ENCODE results near the gene GLOD5.
A peak's percentile ranks its signal among the peaks of the same experiment; 100 is the strongest.
"Not testable (repeated sequence)": the region's sequence is repeated elsewhere in the genome, so short reads cannot be mapped to it uniquely, and the experiment has no call there.

Gene GLOD5

DNA sequence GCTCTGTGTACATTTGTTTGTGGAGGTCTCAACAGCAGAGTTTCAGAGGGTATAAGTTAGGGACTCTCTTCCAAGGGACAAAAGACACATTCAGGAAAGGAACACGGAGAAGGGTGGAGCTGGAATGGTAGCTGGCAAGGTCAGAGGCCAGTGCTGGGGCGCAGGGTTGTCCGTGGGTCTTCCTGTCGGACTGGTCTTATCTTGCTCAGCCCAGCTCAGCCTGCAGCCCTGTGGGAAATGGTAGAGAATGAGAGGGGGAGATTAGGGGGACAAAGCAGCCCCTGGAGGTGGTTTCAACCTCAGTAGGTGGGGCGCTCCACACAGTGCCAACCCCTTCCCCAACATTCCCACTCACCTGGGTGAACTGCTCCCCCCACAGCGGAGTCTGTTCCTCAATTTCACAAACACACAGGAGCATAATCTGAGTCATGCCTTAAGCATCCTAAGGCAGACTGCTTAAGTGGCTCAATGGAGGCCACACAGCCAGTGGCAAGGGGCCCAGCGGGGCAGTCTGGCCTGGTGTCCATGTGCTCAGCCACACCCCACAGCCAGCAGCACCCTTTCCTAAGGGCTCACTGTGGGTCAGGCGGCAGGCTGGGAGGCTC is 33.5 kb downstream of the GLOD5 start:
- no peak for DNase-seq

DNA sequence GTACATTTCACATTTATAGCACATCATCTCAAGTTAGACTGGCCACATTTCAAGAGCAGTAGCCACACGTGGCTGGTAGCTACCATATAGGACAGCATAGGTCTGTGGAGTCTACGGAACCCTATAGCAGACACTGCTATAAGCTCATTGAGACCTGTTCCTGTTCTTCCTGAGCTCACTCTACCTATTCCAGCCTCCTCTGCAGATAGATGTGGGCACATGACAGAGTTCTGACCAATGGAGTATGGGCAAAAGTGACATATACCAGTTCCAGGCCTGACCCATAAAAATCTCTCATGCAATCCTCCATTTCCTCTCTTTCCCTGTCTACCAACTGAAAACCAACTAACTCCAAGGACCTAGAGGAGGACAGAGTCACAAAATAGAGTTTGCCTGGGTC is 36.8 kb downstream of the GLOD5 start:
- no peak for DNase-seq

DNA sequence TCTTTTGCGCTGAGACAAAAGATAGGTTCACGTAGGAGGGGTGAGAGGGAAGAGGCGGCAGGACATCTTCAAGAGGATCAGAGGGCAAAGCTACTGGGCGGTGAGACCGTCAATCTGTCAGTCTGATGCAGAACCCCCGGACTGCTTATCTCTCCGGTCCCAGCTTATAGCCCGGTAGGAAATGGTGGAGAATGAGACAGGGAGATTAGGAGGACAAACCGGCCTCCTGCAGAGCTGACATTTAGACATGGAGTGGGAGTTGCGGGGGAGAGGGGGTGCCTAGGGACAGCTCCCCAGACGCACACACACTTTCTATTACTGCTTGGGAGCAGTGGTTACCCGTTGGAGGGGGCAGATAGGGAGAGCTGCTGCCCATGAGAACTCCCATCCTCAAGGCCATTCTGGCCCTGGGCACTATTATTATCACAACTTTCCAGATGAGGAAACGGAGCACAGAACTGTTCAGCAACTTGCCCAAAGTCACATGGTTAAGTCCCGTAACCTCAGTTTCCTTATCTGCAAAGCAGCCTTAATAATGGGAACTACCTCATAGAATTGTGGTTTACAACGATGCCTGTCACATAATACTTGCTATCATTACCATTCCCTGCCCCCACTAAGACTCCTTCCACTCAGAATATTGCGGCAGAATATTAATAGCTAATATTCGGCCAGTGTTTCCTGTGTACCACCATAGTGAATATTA is 39.2 kb downstream of the GLOD5 start:
- DNase-seq = peak in 1 of 2 experiments; percentile 3

DNA sequence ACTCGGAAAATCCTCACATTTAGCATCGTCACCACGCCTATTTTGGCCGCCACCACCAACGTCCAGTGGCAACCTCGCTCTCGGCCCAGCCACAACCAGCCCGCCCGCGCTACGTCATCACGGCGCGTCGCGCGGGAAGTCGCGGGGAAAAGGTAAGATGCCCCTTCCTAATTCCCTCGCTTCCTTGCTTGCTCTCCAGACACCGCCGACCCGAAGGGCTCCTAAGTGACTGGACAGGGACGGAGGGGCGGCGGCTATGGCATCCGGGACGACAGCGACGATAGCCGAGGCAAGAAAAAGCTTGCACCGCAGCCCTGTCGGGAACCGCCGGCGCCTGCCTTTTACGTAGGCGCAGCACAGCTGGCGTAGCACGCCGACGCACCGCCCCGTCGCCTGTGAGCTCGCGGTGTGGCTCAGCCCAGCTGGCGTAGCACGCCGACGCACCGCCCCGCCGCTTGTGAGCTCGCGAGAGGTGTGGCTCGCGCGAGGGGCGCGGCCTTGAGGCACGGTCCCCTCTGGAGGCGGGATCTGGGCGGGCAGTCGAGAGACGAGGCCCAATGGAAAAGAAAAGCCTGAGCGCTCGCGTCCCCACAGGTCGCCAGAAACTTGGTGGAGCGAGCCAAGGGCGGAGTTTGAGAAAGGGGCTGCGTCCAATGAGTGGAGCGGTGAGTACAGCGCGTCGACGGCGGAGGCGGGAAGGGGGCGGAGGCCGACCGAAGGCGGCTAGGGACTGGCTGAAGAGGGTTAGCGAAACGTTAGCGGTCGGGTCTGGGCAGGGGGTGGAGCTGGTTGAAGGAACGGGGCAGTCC is 39.9 kb downstream of the GLOD5 start, which contains the start of gene HDAC6:
Gene HDAC6, plus strand, starts transcription at position 788 of the 809 bp plus-strand sequence. CDS start 626 bp downstream, outside the sequence.
- DNase-seq = peak; percentile 90 to 94

DNA sequence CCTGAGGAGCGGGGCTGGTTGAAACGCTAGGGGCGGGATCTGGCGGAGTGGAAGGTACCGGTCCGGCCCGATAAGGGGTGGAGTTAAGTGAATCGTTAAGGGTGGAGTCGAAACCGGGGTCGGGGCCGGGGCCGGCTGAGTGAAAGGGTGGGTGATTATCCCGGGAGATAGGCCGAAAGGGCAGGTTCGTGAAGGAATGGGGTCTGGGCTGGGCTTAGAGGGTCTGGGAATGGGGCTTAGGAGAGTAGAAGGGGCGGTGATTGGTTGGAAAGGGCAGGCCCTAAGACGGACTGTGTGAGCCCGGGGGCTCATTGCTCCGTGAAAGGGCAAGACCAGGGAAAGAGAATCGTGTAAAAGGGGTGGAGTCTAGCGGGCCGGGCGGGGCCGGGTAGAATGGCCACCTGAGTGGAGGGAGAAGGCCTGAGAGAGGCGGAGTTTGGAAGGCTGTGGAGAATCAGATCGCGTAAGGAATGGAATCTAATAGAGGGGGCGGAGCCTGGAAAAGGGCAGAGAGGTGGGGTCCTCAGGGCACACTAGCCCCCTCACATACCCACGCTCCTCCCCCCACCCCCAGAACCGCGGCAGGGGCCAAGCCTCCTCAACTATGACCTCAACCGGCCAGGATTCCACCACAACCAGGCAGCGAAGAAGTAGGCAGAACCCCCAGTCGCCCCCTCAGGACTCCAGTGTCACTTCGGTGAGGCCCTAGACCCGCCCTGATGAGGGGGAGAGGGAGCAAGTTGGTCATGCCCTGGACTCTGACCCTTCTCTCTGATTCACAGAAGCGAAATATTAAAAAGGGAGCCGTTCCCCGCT is 40.8 kb downstream of the GLOD5 start:
- peak; percentile 81 to 85 for DNase-seq

DNA sequence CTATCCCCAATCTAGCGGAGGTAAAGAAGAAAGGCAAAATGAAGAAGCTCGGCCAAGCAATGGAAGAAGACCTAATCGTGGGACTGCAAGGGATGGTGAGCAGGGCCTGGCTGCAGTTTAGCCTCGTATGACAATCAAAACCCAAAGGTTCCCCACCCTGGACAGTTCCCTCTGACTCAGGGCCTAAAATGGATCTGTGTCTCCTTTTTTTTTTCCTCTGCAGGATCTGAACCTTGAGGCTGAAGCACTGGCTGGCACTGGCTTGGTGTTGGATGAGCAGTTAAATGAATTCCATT is 41.3 kb downstream of the GLOD5 start:
- DNase-seq = no peak

DNA sequence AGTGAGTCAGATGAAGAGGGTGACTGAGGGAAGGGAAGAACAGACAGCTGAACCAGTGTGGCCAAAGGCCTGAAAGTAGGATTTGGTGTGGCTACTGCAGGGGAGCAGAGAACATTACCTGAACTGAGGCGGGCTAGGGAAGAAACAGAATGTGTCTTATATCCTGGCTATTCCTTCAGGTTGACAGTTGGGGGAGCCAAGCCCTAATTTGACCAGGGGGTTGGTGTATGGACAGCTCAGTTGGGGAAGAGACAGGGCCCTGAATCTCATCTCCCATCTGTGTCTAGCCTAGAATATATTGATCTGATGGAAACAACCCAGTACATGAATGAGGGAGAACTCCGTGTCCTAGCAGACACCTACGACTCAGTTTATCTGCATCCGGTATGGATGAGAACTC is 44.5 kb downstream of the GLOD5 start:
- no peak for DNase-seq

DNA sequence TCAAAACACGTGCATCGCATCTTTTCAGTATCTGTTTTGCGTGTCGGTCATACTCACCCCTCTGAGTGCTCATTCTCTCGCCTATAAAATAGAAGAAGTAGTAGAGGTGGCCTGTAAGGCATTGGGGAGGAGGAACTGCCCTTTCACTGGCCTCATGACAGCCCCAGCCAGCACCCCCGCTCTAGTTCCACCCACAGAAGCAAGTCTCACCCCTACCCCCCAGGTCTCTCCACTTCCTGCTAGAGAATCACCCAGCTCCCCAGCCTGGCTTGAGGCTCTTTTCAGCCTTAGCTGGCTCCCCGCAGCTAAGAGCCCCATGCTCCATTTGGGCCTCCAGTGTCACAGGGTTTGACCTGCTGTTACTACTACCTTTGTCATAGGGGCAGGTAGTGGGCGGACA is 52.1 kb downstream of the GLOD5 start:
- DNase-seq = no peak

DNA sequence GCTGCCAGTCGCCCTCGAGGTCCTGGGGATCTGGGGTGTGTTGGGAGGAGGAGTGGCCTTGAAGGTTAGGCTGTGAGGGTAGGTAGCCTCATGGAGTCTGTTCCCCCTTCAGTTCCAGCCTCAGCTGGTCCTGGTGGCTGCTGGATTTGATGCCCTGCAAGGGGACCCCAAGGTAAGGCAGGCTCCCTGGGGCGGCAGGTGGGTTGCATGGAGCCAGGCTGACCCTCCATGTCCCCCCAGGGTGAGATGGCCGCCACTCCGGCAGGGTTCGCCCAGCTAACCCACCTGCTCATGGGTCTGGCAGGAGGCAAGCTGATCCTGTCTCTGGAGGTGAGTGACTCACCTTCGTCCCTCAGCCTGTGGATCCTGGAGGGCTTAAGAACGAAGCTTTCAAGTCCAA is 53.2 kb downstream of the GLOD5 start:
- DNase-seq = no peak

DNA sequence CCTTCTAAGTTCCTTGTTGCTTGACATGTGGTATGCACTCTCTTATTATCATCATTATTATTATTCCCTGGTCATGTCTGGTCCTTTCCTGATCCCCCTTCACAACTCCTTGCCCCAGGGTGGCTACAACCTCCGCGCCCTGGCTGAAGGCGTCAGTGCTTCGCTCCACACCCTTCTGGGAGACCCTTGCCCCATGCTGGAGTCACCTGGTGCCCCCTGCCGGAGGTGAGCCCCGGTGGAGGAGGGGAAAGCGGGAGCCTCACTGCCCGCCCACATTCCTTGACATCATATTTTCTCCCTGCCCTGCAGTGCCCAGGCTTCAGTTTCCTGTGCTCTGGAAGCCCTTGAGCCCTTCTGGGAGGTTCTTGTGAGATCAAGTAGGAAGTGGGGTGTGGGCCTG is 53.7 kb downstream of the GLOD5 start:
- DNase-seq = no peak

DNA sequence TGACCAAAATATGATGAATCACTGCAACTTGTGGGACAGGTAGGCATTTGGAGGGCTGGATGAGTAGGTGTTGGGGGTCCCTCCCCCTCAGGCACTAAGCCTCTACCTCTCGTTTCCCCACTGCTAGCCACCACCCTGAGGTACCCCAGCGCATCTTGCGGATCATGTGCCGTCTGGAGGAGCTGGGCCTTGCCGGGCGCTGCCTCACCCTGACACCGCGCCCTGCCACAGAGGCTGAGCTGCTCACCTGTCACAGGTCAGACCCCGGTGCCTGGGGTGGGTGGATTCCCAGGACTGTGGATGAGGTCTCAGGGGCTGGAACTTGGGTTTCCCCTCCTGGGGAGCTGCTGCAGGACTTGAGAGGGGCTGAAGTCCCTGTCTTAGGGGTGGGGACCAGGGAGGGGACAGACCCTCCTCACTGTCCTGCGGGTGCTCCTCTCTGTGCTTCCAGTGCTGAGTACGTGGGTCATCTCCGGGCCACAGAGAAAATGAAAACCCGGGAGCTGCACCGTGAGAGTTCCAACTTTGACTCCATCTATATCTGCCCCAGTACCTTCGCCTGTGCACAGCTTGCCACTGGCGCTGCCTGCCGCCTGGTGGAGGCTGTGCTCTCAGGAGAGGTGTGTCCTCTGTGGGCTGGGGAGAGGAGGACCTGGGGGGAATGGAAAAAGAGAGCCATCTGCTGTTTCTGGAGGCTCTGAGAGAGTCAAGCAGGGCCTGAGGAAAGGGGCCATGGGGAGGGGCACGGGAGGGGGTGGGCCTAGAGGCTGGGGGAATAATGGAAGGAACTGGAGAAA is 54.7 kb downstream of the GLOD5 start:
- DNase-seq = no peak

DNA sequence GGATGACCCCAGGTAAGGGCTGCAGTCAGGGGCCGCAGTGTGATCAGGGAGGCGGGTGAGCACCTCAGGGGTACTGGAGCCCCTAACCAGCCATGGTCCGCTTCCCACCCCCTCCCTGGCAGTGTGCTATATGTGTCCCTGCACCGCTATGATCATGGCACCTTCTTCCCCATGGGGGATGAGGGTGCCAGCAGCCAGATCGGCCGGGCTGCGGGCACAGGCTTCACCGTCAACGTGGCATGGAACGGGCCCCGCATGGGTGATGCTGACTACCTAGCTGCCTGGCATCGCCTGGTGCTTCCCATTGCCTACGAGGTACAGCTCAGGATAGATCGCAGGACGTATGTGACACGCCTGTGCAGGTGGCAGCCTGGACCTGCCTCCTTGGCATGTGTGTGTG is 56.6 kb downstream of the GLOD5 start:
- DNase-seq = no peak

DNA sequence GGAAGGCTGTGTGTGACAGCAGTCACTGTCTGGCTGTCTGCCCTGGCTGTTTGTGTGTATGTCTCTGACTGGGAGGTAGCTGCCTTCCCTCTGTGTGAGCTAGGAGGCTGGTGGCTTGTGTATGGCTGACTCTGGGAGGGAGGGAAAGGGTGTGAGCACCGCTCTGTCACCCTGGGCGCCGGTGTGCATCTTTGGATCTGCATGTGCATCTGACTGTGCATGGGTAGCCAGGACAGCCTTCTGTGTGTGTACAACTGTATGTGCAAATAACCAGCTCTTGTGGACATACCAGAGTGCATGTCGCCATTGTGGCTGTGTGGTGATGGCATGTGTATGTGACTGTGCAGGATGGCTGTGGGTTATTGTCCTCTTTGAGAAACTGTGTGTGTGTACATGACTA is 57.3 kb downstream of the GLOD5 start:
- DNase-seq = no peak

DNA sequence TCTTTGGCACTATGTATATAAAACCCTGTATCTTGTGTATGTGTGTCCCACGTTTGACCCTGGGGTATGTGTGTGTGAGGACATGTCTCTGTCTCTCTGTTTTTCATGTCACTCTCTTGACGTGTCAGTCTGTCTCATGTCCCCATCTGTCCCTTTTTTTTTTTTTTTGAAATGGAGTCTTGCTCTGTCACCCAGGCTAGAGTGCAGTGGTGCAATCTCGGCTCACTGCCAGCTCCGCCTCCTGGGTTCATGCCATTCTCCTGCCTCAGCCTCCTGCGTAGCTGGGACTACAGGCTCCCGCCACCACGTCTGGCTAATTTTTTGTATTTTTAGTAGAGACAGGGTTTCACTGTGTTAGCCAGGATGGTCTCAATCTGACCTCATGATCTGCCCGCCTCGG is 57.8 kb downstream of the GLOD5 start:
- not testable (repeated sequence) for DNase-seq

DNA sequence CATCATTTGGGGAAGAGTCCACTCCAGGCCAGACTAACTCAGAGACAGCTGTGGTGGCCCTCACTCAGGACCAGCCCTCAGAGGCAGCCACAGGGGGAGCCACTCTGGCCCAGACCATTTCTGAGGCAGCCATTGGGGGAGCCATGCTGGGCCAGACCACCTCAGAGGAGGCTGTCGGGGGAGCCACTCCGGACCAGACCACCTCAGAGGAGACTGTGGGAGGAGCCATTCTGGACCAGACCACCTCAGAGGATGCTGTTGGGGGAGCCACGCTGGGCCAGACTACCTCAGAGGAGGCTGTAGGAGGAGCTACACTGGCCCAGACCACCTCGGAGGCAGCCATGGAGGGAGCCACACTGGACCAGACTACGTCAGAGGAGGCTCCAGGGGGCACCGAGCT is 61.5 kb downstream of the GLOD5 start:
- no peak for DNase-seq
